ENCODE results near the gene CTNNA3. TPM values are rescaled to one million over a fixed set of nuclear protein-coding genes. Genes with fewer than 3 reads are reported as not detected.

The CTNNA3 gene
- total RNA-seq, 1 experiment from 2014 or later: 0.32 TPM

DNA sequence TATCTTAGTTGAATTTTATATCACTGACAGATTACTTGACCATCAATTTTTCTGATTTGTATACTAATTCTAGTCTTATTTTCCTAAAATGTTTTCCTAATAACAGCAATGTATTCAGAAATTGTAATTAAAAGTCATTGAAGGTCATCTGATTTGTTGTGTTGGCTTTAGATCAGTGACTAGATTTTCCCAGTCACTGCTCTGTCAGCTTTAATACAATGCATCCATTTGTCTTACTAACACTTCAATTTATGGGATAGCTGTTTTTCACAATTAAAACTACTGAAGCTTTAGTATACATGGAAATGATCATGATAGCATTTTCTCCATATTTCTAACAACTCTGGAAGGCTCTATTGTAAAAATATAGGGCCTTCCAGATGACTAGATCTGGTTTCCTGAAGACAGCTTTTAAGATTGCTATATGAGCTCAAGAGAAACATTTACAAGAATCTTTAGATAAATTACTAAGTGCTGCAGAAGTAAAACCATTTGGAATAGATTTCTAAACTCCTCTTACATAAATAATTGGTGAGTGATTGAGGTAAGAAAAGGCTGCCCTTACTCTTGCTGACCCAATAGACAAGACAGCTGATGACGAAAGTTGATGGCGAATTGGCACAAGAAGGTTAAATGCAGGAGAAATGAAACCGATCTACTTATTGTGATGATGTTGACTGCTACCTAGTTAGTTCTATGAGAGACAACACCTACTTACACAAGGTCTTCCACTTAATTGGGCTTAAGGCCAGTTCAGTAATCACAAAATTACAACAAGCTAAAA is 696.0 kb downstream of the CTNNA3 start:
- POLR2A ChIA-PET: no interaction called here
- no peaks in the 10 kb centered on the region for H3K79me2 ChIP-seq (ENCODE audit: insufficient read depth, low read length)
- H3K9ac ChIP-seq (ENCODE audit: low read length): no peak overlapping the region
- DNase-seq (ENCODE audit: low read depth, low spot score) (no peak), ATAC-seq (no peak)
- H3K27me3 ChIP-seq (ENCODE audit: insufficient read depth, low read length): no peaks in the 10 kb centered on the region
- H3K4me2 ChIP-seq (ENCODE audit: low read length): no peak overlapping the region
- H3K9me2 ChIP-seq (ENCODE audit: insufficient read depth): no peaks in the 10 kb centered on the region
- H3K27ac ChIP-seq (ENCODE audit: low read depth, low read length): no peak overlapping the region
- no peak overlapping the region for H3K4me3 ChIP-seq (replicated peaks in 1 of 2; ENCODE audit: low read depth in 1 of 2, low read length in 2 of 2)
- no peaks in the 10 kb centered on the region for H3K9me3 ChIP-seq (ENCODE audit: control insufficient read depth in 1 of 2, insufficient read depth in 1 of 2, low read depth in 1 of 2, low read length in 2 of 2)
- CTCF ChIA-PET: no interaction called here
- H2AFZ ChIP-seq (ENCODE audit: low read depth, low read length, poor library complexity, severe bottlenecking): no peak overlapping the region
- no peaks in the 10 kb centered on the region for H3K4me1 ChIP-seq (ENCODE audit: control insufficient read depth in 1 of 2, insufficient read depth in 2 of 2, low read length in 2 of 2)
- intact Hi-C loops (cut with micrococcal nuclease): no loop called here
- no peaks in the 10 kb centered on the region for H4K20me1 ChIP-seq (ENCODE audit: insufficient read depth)
- RAD21 ChIA-PET (ENCODE audit: low non-redundant PET in 1 of 2, low total read pairs in 2 of 2, uncharacterized antibody in 2 of 2, unreplicated experiment in 2 of 2): no interaction called here
- no peak for TF ChIP-seq JUND (IDR thresholded peaks at IDR 0.05)
- TF ChIP-seq, protein P1, sequence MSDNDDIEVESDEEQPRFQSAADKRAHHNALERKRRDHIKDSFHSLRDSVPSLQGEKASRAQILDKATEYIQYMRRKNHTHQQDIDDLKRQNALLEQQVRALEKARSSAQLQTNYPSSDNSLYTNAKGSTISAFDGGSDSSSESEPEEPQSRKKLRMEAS (IDR thresholded peaks at IDR 0.05): no peak
- TF ChIP-seq CBX3 (IDR thresholded peaks at IDR 0.05; ENCODE audit: low read depth): no peak
- TF ChIP-seq, protein P2, sequence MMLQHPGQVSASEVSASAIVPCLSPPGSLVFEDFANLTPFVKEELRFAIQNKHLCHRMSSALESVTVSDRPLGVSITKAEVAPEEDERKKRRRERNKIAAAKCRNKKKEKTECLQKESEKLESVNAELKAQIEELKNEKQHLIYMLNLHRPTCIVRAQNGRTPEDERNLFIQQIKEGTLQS (IDR thresholded peaks at IDR 0.05): no peak
- no peak for TF ChIP-seq SRF (IDR thresholded peaks at IDR 0.05; ENCODE audit: low read depth)
- no peak for TF ChIP-seq EZH2phosphoT487 (IDR thresholded peaks at IDR 0.05; ENCODE audit: borderline replicate concordance)
- no peak for TF ChIP-seq EGR1 (IDR thresholded peaks at IDR 0.05; ENCODE audit: low read depth)
- no peak for TF ChIP-seq SP1 (IDR thresholded peaks at IDR 0.05; ENCODE audit: low read depth)
- BruUV-seq (replicated peaks): no TSS peak
- H3K36me3 ChIP-seq (ENCODE audit: control insufficient read depth in 1 of 2, insufficient read depth in 2 of 2, low read length in 2 of 2): no peaks in the 10 kb centered on the region

DNA sequence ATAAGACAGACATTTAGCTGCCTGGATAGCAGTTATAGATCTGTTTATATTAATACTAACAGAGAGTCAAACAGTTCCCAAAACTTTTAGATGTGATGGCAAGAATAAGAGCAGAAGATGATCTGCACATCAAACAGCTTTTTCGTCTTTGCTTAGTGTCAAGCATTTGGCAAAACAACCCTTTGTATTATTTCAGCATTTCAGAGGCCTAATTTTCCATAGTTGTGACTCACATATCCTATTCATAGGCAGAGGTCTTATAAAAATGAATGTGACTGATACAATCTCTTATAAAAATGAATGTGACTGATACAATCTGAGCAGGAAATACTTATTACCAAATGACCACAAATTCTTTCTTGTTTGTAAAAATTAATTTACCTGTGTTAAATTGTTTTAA is 699.0 kb downstream of the CTNNA3 start:
- BruUV-seq (replicated peaks): no TSS peak
- Histone ChIP-seq H2AFZ (ENCODE audit: low read depth, low read length, poor library complexity, severe bottlenecking) (no peak overlapping the region), H3K9ac (ENCODE audit: low read length) (no peak overlapping the region), H3K4me3 (replicated peaks in 1 of 2; ENCODE audit: low read depth in 1 of 2, low read length in 2 of 2) (no peak overlapping the region), H3K9me3 (ENCODE audit: control insufficient read depth in 1 of 2, insufficient read depth in 1 of 2, low read depth in 1 of 2, low read length in 2 of 2) (no peaks in the 10 kb centered on the region), H3K9me2 (ENCODE audit: insufficient read depth) (no peaks in the 10 kb centered on the region), H3K4me1 (ENCODE audit: control insufficient read depth in 1 of 2, insufficient read depth in 2 of 2, low read length in 2 of 2) (no peaks in the 10 kb centered on the region), H4K20me1 (ENCODE audit: insufficient read depth) (no peaks in the 10 kb centered on the region), H3K36me3 (ENCODE audit: control insufficient read depth in 1 of 2, insufficient read depth in 2 of 2, low read length in 2 of 2) (no peaks in the 10 kb centered on the region), H3K4me2 (ENCODE audit: low read length) (no peak overlapping the region), H3K27ac (ENCODE audit: low read depth, low read length) (no peak overlapping the region), H3K27me3 (ENCODE audit: insufficient read depth, low read length) (no peaks in the 10 kb centered on the region), H3K79me2 (ENCODE audit: insufficient read depth, low read length) (no peaks in the 10 kb centered on the region)
- POLR2A ChIA-PET: no interaction called here
- no peak for DNase-seq (ENCODE audit: low read depth, low spot score)
- ATAC-seq: no peak
- intact Hi-C loops (cut with micrococcal nuclease): no loop called here
- TF ChIP-seq EGR1 (IDR thresholded peaks at IDR 0.05; ENCODE audit: low read depth): no peak
- TF ChIP-seq, protein P3, sequence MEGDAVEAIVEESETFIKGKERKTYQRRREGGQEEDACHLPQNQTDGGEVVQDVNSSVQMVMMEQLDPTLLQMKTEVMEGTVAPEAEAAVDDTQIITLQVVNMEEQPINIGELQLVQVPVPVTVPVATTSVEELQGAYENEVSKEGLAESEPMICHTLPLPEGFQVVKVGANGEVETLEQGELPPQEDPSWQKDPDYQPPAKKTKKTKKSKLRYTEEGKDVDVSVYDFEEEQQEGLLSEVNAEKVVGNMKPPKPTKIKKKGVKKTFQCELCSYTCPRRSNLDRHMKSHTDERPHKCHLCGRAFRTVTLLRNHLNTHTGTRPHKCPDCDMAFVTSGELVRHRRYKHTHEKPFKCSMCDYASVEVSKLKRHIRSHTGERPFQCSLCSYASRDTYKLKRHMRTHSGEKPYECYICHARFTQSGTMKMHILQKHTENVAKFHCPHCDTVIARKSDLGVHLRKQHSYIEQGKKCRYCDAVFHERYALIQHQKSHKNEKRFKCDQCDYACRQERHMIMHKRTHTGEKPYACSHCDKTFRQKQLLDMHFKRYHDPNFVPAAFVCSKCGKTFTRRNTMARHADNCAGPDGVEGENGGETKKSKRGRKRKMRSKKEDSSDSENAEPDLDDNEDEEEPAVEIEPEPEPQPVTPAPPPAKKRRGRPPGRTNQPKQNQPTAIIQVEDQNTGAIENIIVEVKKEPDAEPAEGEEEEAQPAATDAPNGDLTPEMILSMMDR (IDR thresholded peaks at IDR 0.05 in 2 of 3, conservative IDR thresholded peaks at IDR 0.05 in 1 of 3; ENCODE audit: borderline replicate concordance in 1 of 3, insufficient read depth in 1 of 3, low read depth in 2 of 3, low read length in 2 of 3): no peak
- CTCF ChIA-PET: no interaction called here
- RAD21 ChIA-PET (ENCODE audit: low non-redundant PET in 1 of 2, low total read pairs in 2 of 2, uncharacterized antibody in 2 of 2, unreplicated experiment in 2 of 2): no interaction called here
